Measurements from ENCODE around the gene CST3.

DNA sequence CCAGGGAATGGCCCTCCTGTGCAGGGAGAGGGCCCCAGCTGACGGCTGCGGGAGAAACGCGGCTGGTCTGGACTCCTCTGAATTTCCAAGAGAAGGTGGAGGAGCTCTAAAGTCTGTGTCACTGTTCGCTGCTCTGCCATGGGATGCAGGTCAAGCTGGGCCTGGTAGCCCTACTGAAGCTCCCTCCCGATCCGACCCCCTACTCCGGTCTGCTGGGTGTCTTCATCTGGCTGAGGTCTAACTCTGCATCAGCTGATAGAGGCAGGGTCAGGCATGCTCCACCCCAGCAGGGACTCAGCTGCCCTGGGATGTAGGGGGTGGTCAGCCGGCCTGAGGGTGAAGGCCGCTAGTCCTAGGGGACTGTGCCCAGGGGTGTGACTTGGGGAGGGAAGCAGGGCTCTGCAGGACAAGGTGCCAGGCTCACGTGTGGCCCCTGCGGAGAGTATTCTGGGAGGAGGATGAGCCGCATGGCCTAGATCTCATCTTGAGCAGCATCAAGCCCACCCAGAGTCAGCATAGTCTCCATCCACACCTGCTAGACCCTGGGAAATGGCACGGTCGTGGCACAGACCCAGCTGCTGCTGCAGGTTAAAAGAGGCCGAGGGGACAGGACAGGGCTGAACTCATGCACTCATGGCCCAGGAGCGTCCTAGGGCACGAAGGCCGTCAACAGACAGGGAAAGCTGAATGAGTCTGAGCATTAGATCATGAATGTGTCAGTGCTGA lies 1.4 kb downstream of the CST3 start:
- no peak for TF ChIP-seq POLR2A (IDR thresholded peaks at IDR 0.05)
- TF ChIP-seq, protein P1, sequence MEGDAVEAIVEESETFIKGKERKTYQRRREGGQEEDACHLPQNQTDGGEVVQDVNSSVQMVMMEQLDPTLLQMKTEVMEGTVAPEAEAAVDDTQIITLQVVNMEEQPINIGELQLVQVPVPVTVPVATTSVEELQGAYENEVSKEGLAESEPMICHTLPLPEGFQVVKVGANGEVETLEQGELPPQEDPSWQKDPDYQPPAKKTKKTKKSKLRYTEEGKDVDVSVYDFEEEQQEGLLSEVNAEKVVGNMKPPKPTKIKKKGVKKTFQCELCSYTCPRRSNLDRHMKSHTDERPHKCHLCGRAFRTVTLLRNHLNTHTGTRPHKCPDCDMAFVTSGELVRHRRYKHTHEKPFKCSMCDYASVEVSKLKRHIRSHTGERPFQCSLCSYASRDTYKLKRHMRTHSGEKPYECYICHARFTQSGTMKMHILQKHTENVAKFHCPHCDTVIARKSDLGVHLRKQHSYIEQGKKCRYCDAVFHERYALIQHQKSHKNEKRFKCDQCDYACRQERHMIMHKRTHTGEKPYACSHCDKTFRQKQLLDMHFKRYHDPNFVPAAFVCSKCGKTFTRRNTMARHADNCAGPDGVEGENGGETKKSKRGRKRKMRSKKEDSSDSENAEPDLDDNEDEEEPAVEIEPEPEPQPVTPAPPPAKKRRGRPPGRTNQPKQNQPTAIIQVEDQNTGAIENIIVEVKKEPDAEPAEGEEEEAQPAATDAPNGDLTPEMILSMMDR (IDR thresholded peaks at IDR 0.05): no peak

All from heart left ventricle (tissue), 13 donors.